K562 (cell line): Measurements from ENCODE around the gene CDKN2C. TPM values are rescaled to one million over a fixed set of nuclear protein-coding genes. Genes with fewer than 3 reads are reported as not detected.

ENCODE experiments used
- CREM ChIP-seq: IDR thresholded peaks from 2 replicates; pipeline ENCODE4 v1.6.1; 2014; ENCODE audit warnings: antibody characterized with exemption, low read depth
- NCOA4 ChIP-seq: fragments of 450-650 bp; IDR thresholded peaks from 2 replicates; pipeline ENCODE4 v1.6.1; 2018; ENCODE audit warnings: mild to moderate bottlenecking; ENCODE audit not compliant: partially characterized antibody
- ZEB2 ChIP-seq: fragments of 450-650 bp; IDR thresholded peaks from 2 replicates; pipeline ENCODE4 v1.6.1; 2016
- ZNF174 ChIP-seq: fragments of 250-450 bp; sonication (Bioruptor Pico); IDR thresholded peaks from 2 replicates; pipeline ENCODE4 v1.4.0; 2020; ENCODE audit warnings: mild to moderate bottlenecking
- ZNF830 ChIP-seq: fragments of 250-450 bp; sonication (Bioruptor Pico); IDR thresholded peaks from 2 replicates; pipeline ENCODE4 v1.5.0; 2021; ENCODE audit warnings: mild to moderate bottlenecking
- polyA plus RNA-seq, 8 experiments: library from polyadenylated mRNA; depleted of rRNA in 4 of 8; stranded (reverse) in 5 of 8; unstranded in 3 of 8; fragments of >200 nt; fragmentation: Nextera tagmentation in 2 of 8; fragmentation: Illumina TruSeq in 1 of 8; extraction: Ambion mirVana in 2 of 8; extraction: Trizol in 1 of 8; gene quantifications; 2 replicates each; pipeline versions ENCODE4 v1.2.1 to v1.2.3, GENCODE V29; 2011 to 2014; ENCODE audit warnings: inconsistent platforms in 1 of 8, missing spikeins in 1 of 8
- total RNA-seq, 7 experiments: library from RNA; depleted of rRNA in 6 of 7; stranded (reverse); fragments of >200 nt in 6 of 7; fragmentation: Illumina TruSeq in 2 of 7; extraction: Trizol in 2 of 7; gene quantifications; 2 replicates each; pipeline versions ENCODE4 v1.2.1 to v1.2.3, GENCODE V29; 2011 to 2021; ENCODE audit warnings: low replicate concordance in 1 of 7
- TF ChIP-seq, protein P1 (sequence below): fragments of 250-450 bp; sonication (Bioruptor Pico); IDR thresholded peaks from 2 replicates; pipeline ENCODE4 v1.5.0; 2020; ENCODE audit warnings: mild to moderate bottlenecking, borderline replicate concordance
- TF ChIP-seq, protein P2 (sequence below): fragments of 200-600 bp; sonication (generic); IDR thresholded peaks from one replicate; pipeline ENCODE4 v1.6.1; 2012; ENCODE audit warnings: mild to moderate bottlenecking, low read depth, low read length, inconsistent platforms
- TF ChIP-seq, protein P3 (sequence below): fragments of 250-450 bp; sonication (Bioruptor Pico); IDR thresholded peaks from 2 replicates; pipeline ENCODE4 v1.9.0; 2021; ENCODE audit warnings: mild to moderate bottlenecking, inconsistent platforms
- TF ChIP-seq, protein P4 (sequence below): fragments of 450-650 bp; IDR thresholded peaks from 2 replicates; pipeline ENCODE4 v1.6.1; 2016
- TF ChIP-seq, protein P5 (sequence below): fragments of 250-450 bp; sonication (Bioruptor Pico); IDR thresholded peaks from 2 replicates; pipeline ENCODE4 v1.6.1; 2021; ENCODE audit warnings: mild to moderate bottlenecking

The CDKN2C gene
- total and polyA plus RNA-seq, 9 of the 15 experiments (the other 6 are each of a cell fraction or from before 2014, with no cell fraction given) = 11.9 to 74.3 (median 45.9) TPM

DNA sequence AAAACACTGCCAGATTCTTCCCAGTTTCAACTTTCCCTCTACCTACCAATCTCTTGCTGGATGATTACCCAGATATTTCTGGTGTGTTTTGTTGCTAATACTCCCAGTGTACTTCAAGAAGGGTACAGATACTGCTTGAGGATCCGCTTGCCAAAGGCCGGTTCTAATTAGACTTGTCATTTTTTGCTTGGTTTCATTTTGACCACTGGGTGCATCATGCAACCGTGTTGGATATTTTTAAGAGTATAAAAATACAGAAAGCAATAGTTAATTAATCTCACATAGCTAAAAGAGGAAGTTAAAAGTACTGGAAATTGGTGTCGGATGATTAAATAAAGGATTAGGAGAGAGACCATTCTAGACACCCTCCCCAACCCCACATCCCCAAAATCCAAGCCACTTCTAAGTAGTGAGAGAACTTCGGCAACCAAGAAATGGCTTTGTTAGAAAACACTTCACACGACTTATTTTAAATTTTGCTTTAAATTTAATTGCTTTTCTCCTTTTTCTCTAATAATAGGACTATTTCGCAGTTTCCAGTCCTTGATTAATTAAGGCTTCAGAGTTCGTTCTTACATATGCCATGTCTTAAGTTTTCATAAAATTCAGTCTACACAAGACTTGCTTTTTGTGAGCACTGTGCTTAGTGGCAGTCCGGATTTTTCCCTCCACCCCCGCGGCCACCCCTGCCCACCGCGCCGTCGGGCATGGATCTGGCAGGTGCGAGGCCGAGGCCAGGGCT lies 2.5 kb upstream of the CDKN2C start (continued):
- TF ChIP-seq, protein P1, sequence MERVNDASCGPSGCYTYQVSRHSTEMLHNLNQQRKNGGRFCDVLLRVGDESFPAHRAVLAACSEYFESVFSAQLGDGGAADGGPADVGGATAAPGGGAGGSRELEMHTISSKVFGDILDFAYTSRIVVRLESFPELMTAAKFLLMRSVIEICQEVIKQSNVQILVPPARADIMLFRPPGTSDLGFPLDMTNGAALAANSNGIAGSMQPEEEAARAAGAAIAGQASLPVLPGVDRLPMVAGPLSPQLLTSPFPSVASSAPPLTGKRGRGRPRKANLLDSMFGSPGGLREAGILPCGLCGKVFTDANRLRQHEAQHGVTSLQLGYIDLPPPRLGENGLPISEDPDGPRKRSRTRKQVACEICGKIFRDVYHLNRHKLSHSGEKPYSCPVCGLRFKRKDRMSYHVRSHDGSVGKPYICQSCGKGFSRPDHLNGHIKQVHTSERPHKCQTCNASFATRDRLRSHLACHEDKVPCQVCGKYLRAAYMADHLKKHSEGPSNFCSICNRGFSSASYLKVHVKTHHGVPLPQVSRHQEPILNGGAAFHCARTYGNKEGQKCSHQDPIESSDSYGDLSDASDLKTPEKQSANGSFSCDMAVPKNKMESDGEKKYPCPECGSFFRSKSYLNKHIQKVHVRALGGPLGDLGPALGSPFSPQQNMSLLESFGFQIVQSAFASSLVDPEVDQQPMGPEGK = no peak
- no peak for TF ChIP-seq ZNF830 (CRISPR knock-in tag)
- TF ChIP-seq, protein P2, sequence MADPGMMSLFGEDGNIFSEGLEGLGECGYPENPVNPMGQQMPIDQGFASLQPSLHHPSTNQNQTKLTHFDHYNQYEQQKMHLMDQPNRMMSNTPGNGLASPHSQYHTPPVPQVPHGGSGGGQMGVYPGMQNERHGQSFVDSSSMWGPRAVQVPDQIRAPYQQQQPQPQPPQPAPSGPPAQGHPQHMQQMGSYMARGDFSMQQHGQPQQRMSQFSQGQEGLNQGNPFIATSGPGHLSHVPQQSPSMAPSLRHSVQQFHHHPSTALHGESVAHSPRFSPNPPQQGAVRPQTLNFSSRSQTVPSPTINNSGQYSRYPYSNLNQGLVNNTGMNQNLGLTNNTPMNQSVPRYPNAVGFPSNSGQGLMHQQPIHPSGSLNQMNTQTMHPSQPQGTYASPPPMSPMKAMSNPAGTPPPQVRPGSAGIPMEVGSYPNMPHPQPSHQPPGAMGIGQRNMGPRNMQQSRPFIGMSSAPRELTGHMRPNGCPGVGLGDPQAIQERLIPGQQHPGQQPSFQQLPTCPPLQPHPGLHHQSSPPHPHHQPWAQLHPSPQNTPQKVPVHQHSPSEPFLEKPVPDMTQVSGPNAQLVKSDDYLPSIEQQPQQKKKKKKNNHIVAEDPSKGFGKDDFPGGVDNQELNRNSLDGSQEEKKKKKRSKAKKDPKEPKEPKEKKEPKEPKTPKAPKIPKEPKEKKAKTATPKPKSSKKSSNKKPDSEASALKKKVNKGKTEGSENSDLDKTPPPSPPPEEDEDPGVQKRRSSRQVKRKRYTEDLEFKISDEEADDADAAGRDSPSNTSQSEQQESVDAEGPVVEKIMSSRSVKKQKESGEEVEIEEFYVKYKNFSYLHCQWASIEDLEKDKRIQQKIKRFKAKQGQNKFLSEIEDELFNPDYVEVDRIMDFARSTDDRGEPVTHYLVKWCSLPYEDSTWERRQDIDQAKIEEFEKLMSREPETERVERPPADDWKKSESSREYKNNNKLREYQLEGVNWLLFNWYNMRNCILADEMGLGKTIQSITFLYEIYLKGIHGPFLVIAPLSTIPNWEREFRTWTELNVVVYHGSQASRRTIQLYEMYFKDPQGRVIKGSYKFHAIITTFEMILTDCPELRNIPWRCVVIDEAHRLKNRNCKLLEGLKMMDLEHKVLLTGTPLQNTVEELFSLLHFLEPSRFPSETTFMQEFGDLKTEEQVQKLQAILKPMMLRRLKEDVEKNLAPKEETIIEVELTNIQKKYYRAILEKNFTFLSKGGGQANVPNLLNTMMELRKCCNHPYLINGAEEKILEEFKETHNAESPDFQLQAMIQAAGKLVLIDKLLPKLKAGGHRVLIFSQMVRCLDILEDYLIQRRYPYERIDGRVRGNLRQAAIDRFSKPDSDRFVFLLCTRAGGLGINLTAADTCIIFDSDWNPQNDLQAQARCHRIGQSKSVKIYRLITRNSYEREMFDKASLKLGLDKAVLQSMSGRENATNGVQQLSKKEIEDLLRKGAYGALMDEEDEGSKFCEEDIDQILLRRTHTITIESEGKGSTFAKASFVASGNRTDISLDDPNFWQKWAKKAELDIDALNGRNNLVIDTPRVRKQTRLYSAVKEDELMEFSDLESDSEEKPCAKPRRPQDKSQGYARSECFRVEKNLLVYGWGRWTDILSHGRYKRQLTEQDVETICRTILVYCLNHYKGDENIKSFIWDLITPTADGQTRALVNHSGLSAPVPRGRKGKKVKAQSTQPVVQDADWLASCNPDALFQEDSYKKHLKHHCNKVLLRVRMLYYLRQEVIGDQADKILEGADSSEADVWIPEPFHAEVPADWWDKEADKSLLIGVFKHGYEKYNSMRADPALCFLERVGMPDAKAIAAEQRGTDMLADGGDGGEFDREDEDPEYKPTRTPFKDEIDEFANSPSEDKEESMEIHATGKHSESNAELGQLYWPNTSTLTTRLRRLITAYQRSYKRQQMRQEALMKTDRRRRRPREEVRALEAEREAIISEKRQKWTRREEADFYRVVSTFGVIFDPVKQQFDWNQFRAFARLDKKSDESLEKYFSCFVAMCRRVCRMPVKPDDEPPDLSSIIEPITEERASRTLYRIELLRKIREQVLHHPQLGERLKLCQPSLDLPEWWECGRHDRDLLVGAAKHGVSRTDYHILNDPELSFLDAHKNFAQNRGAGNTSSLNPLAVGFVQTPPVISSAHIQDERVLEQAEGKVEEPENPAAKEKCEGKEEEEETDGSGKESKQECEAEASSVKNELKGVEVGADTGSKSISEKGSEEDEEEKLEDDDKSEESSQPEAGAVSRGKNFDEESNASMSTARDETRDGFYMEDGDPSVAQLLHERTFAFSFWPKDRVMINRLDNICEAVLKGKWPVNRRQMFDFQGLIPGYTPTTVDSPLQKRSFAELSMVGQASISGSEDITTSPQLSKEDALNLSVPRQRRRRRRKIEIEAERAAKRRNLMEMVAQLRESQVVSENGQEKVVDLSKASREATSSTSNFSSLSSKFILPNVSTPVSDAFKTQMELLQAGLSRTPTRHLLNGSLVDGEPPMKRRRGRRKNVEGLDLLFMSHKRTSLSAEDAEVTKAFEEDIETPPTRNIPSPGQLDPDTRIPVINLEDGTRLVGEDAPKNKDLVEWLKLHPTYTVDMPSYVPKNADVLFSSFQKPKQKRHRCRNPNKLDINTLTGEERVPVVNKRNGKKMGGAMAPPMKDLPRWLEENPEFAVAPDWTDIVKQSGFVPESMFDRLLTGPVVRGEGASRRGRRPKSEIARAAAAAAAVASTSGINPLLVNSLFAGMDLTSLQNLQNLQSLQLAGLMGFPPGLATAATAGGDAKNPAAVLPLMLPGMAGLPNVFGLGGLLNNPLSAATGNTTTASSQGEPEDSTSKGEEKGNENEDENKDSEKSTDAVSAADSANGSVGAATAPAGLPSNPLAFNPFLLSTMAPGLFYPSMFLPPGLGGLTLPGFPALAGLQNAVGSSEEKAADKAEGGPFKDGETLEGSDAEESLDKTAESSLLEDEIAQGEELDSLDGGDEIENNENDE = no peak
- no peak for TF ChIP-seq CREM
- TF ChIP-seq ZNF174 (CRISPR knock-in tag) = no peak
- TF ChIP-seq, protein P3, sequence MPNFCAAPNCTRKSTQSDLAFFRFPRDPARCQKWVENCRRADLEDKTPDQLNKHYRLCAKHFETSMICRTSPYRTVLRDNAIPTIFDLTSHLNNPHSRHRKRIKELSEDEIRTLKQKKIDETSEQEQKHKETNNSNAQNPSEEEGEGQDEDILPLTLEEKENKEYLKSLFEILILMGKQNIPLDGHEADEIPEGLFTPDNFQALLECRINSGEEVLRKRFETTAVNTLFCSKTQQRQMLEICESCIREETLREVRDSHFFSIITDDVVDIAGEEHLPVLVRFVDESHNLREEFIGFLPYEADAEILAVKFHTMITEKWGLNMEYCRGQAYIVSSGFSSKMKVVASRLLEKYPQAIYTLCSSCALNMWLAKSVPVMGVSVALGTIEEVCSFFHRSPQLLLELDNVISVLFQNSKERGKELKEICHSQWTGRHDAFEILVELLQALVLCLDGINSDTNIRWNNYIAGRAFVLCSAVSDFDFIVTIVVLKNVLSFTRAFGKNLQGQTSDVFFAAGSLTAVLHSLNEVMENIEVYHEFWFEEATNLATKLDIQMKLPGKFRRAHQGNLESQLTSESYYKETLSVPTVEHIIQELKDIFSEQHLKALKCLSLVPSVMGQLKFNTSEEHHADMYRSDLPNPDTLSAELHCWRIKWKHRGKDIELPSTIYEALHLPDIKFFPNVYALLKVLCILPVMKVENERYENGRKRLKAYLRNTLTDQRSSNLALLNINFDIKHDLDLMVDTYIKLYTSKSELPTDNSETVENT (CRISPR knock-in tag) = no peak
- TF ChIP-seq, protein P4, sequence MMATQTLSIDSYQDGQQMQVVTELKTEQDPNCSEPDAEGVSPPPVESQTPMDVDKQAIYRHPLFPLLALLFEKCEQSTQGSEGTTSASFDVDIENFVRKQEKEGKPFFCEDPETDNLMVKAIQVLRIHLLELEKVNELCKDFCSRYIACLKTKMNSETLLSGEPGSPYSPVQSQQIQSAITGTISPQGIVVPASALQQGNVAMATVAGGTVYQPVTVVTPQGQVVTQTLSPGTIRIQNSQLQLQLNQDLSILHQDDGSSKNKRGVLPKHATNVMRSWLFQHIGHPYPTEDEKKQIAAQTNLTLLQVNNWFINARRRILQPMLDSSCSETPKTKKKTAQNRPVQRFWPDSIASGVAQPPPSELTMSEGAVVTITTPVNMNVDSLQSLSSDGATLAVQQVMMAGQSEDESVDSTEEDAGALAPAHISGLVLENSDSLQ = no peak
- TF ChIP-seq, protein P5, sequence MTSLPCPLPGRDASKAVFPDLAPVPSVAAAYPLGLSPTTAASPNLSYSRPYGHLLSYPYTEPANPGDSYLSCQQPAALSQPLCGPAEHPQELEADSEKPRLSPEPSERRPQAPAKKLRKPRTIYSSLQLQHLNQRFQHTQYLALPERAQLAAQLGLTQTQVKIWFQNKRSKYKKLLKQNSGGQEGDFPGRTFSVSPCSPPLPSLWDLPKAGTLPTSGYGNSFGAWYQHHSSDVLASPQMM (CRISPR knock-in tag) = no peak
- 0 out of 2 replicates have a peak, but pooled peaks have one; percentile 9 for TF ChIP-seq ZEB2
- TF ChIP-seq NCOA4 = no peak
